ENCODE measurements around the gene IZUMO4.

Gene IZUMO4

DNA sequence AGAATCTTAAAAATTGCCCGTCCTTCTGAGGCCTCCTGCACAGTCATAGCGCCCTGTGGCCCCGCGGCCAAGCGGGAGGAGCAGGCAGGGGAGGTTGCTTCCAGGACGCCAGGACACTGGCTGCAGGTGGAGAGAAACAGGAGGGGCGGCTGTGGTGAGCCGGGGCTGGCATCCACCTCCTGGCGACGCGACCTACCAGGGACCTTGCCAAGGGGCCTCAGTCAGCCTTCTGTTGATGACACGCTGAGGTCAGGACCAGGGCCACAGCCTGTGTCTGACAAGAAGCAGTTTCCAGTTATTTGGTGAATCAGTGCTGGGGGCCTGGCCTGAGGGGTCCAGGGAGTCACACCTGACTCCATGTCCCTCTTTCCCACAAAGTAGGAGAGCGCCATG, 32.3 kb upstream of the IZUMO4 start:
- no peak overlapping the region for H2AFZ ChIP-seq (ENCODE audit: low read depth, low read length)
- no peaks in the 10 kb centered on the region for H3K27me3 ChIP-seq (ENCODE audit: insufficient read depth, low read length)
- no peak overlapping the region for H3K4me3 ChIP-seq (ENCODE audit: low read length)
- peaks cover 31% of the 10 kb centered on the region for H3K4me1 ChIP-seq (ENCODE audit: insufficient read depth, low read length)
- H3K36me3 ChIP-seq (ENCODE audit: insufficient read depth, low read length) = no peaks in the 10 kb centered on the region
- H3K9me3 ChIP-seq (ENCODE audit: low read length) = no peaks in the 10 kb centered on the region

GRCh38 chr19:2064788-2065524, 31.8 kb upstream of the IZUMO4 start:
- no peaks in the 10 kb centered on the region for H3K36me3 ChIP-seq (ENCODE audit: insufficient read depth, low read length)
- no peak overlapping the region for H3K4me3 ChIP-seq (ENCODE audit: low read length)
- H3K27me3 ChIP-seq (ENCODE audit: insufficient read depth, low read length) = no peaks in the 10 kb centered on the region
- peaks cover 25% of the 10 kb centered on the region for H3K4me1 ChIP-seq (ENCODE audit: insufficient read depth, low read length)
- H2AFZ ChIP-seq (ENCODE audit: low read depth, low read length) = no peak overlapping the region
- H3K9me3 ChIP-seq (ENCODE audit: low read length) = no peaks in the 10 kb centered on the region

GRCh38 chr19:2070436-2070827, 26.3 kb upstream of the IZUMO4 start:
- Histone ChIP-seq H3K4me3 (ENCODE audit: low read length) (no peak overlapping the region), H3K9me3 (ENCODE audit: low read length) (no peaks in the 10 kb centered on the region), H3K36me3 (ENCODE audit: insufficient read depth, low read length) (peaks cover 28% of the 10 kb centered on the region), H3K27me3 (ENCODE audit: insufficient read depth, low read length) (no peaks in the 10 kb centered on the region), H3K4me1 (ENCODE audit: insufficient read depth, low read length) (no peaks in the 10 kb centered on the region), H2AFZ (ENCODE audit: low read depth, low read length) (no peak overlapping the region)

- H3K27me3 ChIP-seq (ENCODE audit: insufficient read depth, low read length) = no peaks in the 10 kb centered on the region
- H3K36me3 ChIP-seq (ENCODE audit: insufficient read depth, low read length) = peaks cover 31% of the 10 kb centered on the region
- H3K4me1 ChIP-seq (ENCODE audit: insufficient read depth, low read length) = no peaks in the 10 kb centered on the region
- no peak overlapping the region for H2AFZ ChIP-seq (ENCODE audit: low read depth, low read length)
- no peaks in the 10 kb centered on the region for H3K9me3 ChIP-seq (ENCODE audit: low read length)
- H3K4me3 ChIP-seq (ENCODE audit: low read length) = no peak overlapping the region
Observed at GRCh38 chr19:2070986-2071673, 25.6 kb upstream of the IZUMO4 start.

DNA sequence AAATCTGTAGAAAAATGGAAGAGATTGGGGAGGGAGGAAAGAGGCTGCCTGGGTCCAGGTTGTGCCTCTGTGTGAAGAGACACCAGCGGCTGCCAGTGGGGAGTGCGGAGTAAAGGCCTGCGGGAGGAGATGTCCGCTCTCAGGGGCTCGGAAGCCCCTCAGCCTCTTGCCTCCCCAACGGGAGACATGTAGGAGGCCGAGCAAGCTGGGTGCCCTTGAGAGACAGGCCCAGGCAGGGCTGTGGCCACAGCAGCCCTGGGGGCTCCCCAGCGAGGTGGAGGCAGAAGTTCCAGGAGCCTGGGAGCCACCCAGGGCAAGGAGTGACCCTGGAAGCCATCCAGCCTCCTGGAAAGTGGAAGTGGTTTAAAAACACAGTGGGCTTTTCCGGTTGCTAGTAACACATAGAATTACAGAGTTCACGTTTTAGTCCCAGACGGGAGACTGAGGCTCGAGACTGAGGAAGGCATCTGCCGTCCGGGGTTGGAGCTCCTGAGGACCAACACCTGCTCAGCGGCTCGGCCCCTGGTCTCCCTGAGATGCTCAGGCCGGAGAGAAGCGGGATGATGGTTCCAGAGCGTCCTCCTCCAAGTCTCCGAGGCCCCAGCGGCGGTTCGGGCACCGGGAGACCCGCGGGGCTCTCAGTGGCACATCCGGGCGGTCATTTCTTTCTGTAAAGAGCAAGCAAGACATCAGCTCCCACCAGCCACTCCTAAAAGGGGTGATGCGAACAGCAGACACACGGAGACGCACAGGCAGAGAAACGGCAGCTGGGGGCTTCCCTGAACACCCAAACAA, 23.8 kb upstream of the IZUMO4 start:
- Histone ChIP-seq H3K4me3 (ENCODE audit: low read length) (no peak overlapping the region), H3K27me3 (ENCODE audit: insufficient read depth, low read length) (no peaks in the 10 kb centered on the region), H3K36me3 (ENCODE audit: insufficient read depth, low read length) (peaks cover 43% of the 10 kb centered on the region), H2AFZ (ENCODE audit: low read depth, low read length) (no peak overlapping the region), H3K4me1 (ENCODE audit: insufficient read depth, low read length) (no peaks in the 10 kb centered on the region), H3K9me3 (ENCODE audit: low read length) (peaks cover 2% of the 10 kb centered on the region)

- Histone ChIP-seq H3K36me3 (ENCODE audit: insufficient read depth, low read length) (peaks cover 59% of the 10 kb centered on the region), H3K4me1 (ENCODE audit: insufficient read depth, low read length) (no peaks in the 10 kb centered on the region), H3K9me3 (ENCODE audit: low read length) (peaks cover 2% of the 10 kb centered on the region), H2AFZ (ENCODE audit: low read depth, low read length) (no peak overlapping the region), H3K27me3 (ENCODE audit: insufficient read depth, low read length) (no peaks in the 10 kb centered on the region), H3K4me3 (ENCODE audit: low read length) (no peak overlapping the region)
Observed at GRCh38 chr19:2076526-2076944, 20.2 kb upstream of the IZUMO4 start.

- H3K36me3 ChIP-seq (ENCODE audit: insufficient read depth, low read length) = peaks cover 59% of the 10 kb centered on the region
- no peaks in the 10 kb centered on the region for H3K4me1 ChIP-seq (ENCODE audit: insufficient read depth, low read length)
- peaks cover 2% of the 10 kb centered on the region for H3K9me3 ChIP-seq (ENCODE audit: low read length)
- no peak overlapping the region for H3K4me3 ChIP-seq (ENCODE audit: low read length)
- no peak overlapping the region for H2AFZ ChIP-seq (ENCODE audit: low read depth, low read length)
- no peaks in the 10 kb centered on the region for H3K27me3 ChIP-seq (ENCODE audit: insufficient read depth, low read length)
Observed at GRCh38 chr19:2077398-2077797, 19.3 kb upstream of the IZUMO4 start.

GRCh38 chr19:2077833-2078619, 18.7 kb upstream of the IZUMO4 start:
- Histone ChIP-seq H3K27me3 (ENCODE audit: insufficient read depth, low read length) (no peaks in the 10 kb centered on the region), H2AFZ (ENCODE audit: low read depth, low read length) (no peak overlapping the region), H3K4me3 (ENCODE audit: low read length) (no peak overlapping the region), H3K9me3 (ENCODE audit: low read length) (peaks cover 2% of the 10 kb centered on the region), H3K36me3 (ENCODE audit: insufficient read depth, low read length) (peaks cover 55% of the 10 kb centered on the region), H3K4me1 (ENCODE audit: insufficient read depth, low read length) (no peaks in the 10 kb centered on the region)

DNA sequence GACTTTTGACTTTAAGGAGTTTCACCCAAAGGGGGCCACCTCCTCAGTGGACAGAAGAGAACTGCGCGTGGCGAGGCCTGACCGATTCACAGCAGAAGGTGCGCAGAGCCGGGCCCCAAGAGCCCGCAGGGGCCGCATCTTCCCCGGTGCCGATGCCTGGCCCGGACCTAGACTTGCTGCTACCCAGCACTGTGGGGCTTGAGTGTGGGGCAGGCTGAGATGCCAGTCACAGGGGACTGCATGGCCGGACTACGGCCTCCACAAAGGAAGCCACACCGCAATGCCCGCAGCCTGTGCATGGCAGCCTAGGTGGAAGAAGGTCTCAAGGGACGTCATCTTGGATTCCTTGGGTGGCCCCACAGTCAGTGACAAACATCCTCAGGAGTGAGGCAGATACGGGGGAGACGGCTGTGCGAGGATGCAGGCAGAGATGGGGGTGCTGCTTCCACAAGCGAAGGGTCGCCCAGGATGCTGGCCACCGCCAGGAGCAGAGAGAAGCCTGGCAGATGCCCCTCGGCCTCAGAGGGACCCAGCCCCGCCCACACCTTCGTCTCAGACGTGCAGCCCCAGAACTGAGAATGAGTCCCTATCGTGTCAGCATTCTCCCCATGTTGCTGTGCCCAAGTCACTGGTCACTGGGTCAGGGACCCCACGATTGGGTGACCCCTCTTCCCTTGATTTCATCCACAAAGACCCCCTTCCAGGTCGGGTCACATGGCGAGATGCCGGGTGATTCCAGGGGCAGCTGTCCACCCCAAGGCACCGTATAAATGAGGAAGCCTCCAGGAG, 17.4 kb upstream of the IZUMO4 start:
- Histone ChIP-seq H2AFZ (ENCODE audit: low read depth, low read length) (no peak overlapping the region), H3K27me3 (ENCODE audit: insufficient read depth, low read length) (no peaks in the 10 kb centered on the region), H3K4me3 (ENCODE audit: low read length) (no peak overlapping the region), H3K36me3 (ENCODE audit: insufficient read depth, low read length) (peaks cover 53% of the 10 kb centered on the region), H3K4me1 (ENCODE audit: insufficient read depth, low read length) (no peaks in the 10 kb centered on the region), H3K9me3 (ENCODE audit: low read length) (peaks cover 2% of the 10 kb centered on the region)

GRCh38 chr19:2079865-2080301, 16.8 kb upstream of the IZUMO4 start:
- H3K36me3 ChIP-seq (ENCODE audit: insufficient read depth, low read length) = peaks cover 52% of the 10 kb centered on the region
- no peaks in the 10 kb centered on the region for H3K27me3 ChIP-seq (ENCODE audit: insufficient read depth, low read length)
- no peak overlapping the region for H2AFZ ChIP-seq (ENCODE audit: low read depth, low read length)
- H3K4me3 ChIP-seq (ENCODE audit: low read length) = no peak overlapping the region
- H3K9me3 ChIP-seq (ENCODE audit: low read length) = peaks cover 2% of the 10 kb centered on the region
- no peaks in the 10 kb centered on the region for H3K4me1 ChIP-seq (ENCODE audit: insufficient read depth, low read length)

- Histone ChIP-seq H3K4me1 (ENCODE audit: insufficient read depth, low read length) (no peaks in the 10 kb centered on the region), H3K4me3 (ENCODE audit: low read length) (no peak overlapping the region), H3K36me3 (ENCODE audit: insufficient read depth, low read length) (peaks cover 48% of the 10 kb centered on the region), H3K27me3 (ENCODE audit: insufficient read depth, low read length) (no peaks in the 10 kb centered on the region), H2AFZ (ENCODE audit: low read depth, low read length) (no peak overlapping the region), H3K9me3 (ENCODE audit: low read length) (peaks cover 2% of the 10 kb centered on the region)
Observed at GRCh38 chr19:2080336-2080988, 16.3 kb upstream of the IZUMO4 start.
